GM18502 (cell line): Measurements from ENCODE around the gene LAMC1.
A peak's percentile ranks its signal among the peaks of the same experiment; 100 is the strongest.

ENCODE experiments used
- ATAC-seq: cut with Tn5 transposase; IDR thresholded peaks from one replicate; pipeline ENCODE4 v1.9.1; 2021; ENCODE audit warnings: mild to moderate bottlenecking; ENCODE audit not compliant: unreplicated experiment, poor library complexity

LAMC1 gene

GRCh38 chr1:183023146-183023600 lies at the start of gene LAMC1:
Gene LAMC1, plus strand, starts transcription at chr1:183023420. Its CDS starts 297 bp downstream, at chr1:183023717.
- peak; percentile 30 for ATAC-seq

GRCh38 chr1:182974506-182975191 lies 48.6 kb upstream of the LAMC1 start:
- ATAC-seq, result no peak

- ATAC-seq, result no peak
Measured at GRCh38 chr1:182977480-182977879, 45.7 kb upstream of the LAMC1 start.

GRCh38 chr1:182978151-182978853 lies 44.9 kb upstream of the LAMC1 start:
- ATAC-seq, result no peak

- ATAC-seq, result no peak
Measured at GRCh38 chr1:182984138-182984537, 39.1 kb upstream of the LAMC1 start.

GRCh38 chr1:182984621-182985020 lies 38.6 kb upstream of the LAMC1 start:
- ATAC-seq, result no peak

- ATAC-seq, result no peak
Measured at GRCh38 chr1:182985876-182986275, 37.3 kb upstream of the LAMC1 start.

GRCh38 chr1:182990413-182991144 lies 32.6 kb upstream of the LAMC1 start:
- ATAC-seq, result no peak

- no peak for ATAC-seq
Measured at GRCh38 chr1:182993746-182994145, 29.5 kb upstream of the LAMC1 start.

GRCh38 chr1:182995894-182996293 lies 27.3 kb upstream of the LAMC1 start:
- ATAC-seq, result no peak

- no peak for ATAC-seq
Measured at GRCh38 chr1:182996816-182997215, 26.4 kb upstream of the LAMC1 start.

- no peak for ATAC-seq
Measured at GRCh38 chr1:182998482-182998881, 24.7 kb upstream of the LAMC1 start.

- no peak for ATAC-seq
Measured at GRCh38 chr1:183000167-183000962, 22.9 kb upstream of the LAMC1 start.

GRCh38 chr1:183002267-183002666 lies 21.0 kb upstream of the LAMC1 start:
- no peak for ATAC-seq

GRCh38 chr1:183002797-183003196 lies 20.4 kb upstream of the LAMC1 start:
- no peak for ATAC-seq

- ATAC-seq, result no peak
Measured at GRCh38 chr1:183003203-183003602, 20.0 kb upstream of the LAMC1 start.

- ATAC-seq, result no peak
Measured at GRCh38 chr1:183004141-183004540, 19.1 kb upstream of the LAMC1 start.

GRCh38 chr1:183011859-183012258 lies 11.4 kb upstream of the LAMC1 start:
- no peak for ATAC-seq

- ATAC-seq, result no peak
Measured at GRCh38 chr1:183012301-183012994, 10.8 kb upstream of the LAMC1 start.
